Gastrocnemius medialis (tissue), 4 donors: ENCODE data around the gene RARRES2. TPM values are rescaled to one million over a fixed set of nuclear protein-coding genes. Genes with fewer than 3 reads are reported as not detected.
"Not testable (repeated sequence)": the region's sequence is repeated elsewhere in the genome, so short reads cannot be mapped to it uniquely, and the experiment has no call there.

ENCODE experiments used
- ATAC-seq, 2 donors: fragments of 150-250 bp; one replicate each; pipeline ENCODE4 v1.9.1; 2016
- DNase-seq, 2 donors: peaks; one replicate each; pipeline ENCODE4 v3.0.0-alpha.2; 2019
- H3K27ac ChIP-seq, 4 donors: fragments of 200-600 bp; sonication (generic); 1 replicate in 1 of 4; 2 replicates in 3 of 4; pipeline ENCODE4 v1.5.1; 2016 to 2018; ENCODE audit warnings: mild to moderate bottlenecking in 2 of 4, moderate library complexity in 1 of 4
- H3K27me3 ChIP-seq, 3 donors: fragments of 200-600 bp; sonication (generic) in 2 of 3; 1 replicate in 1 of 3; 2 replicates in 2 of 3; pipeline versions ENCODE4 v1.5.1 to v1.6.0; 2016 to 2019; ENCODE audit warnings: mild to moderate bottlenecking in 1 of 3, moderate library complexity in 1 of 3
- H3K36me3 ChIP-seq, 2 donors: fragments of 200-600 bp; sonication (generic) in 1 of 2; one replicate each; pipeline ENCODE4 v1.5.1; 2017 to 2018
- H3K4me1 ChIP-seq, 2 donors: fragments of 200-600 bp; sonication (generic) in 1 of 2; one replicate each; pipeline ENCODE4 v1.5.1; 2016 to 2017; ENCODE audit warnings: mild to moderate bottlenecking in 2 of 2
- H3K4me3 ChIP-seq, 4 donors: fragments of 200-600 bp; sonication (generic) in 3 of 4; 1 replicate in 1 of 4; 2 replicates in 3 of 4; pipeline ENCODE4 v1.5.1; 2016 to 2019; ENCODE audit warnings: mild to moderate bottlenecking in 2 of 4
- H3K9me3 ChIP-seq, 3 donors: fragments of 200-600 bp; sonication (generic) in 2 of 3; 1 replicate in 1 of 3; 2 replicates in 2 of 3; pipeline ENCODE4 v1.5.1; 2016 to 2019
- CTCF ChIP-seq, 5 experiments: fragments of 450-650 bp in 3 of 5; fragments of 200-600 bp in 2 of 5; sonication (generic) in 2 of 5; IDR thresholded peaks in 4 of 5; conservative IDR thresholded peaks in 1 of 5; 1 replicate in 4 of 5; 2 replicates in 1 of 5; pipeline ENCODE4 v1.5.1; 2016 to 2019; ENCODE audit warnings: antibody characterized with exemption in 5 of 5, mild to moderate bottlenecking in 3 of 5, moderate library complexity in 3 of 5
- POLR2A ChIP-seq, 2 donors: fragments of 450-650 bp; IDR thresholded peaks; one replicate each; pipeline ENCODE4 v1.6.1; 2017; ENCODE audit warnings: antibody characterized with exemption in 2 of 2, mild to moderate bottlenecking in 2 of 2, moderate library complexity in 2 of 2
- in situ Hi-C, 4 donors: fragments of 200-750 bp; cut with MboI; loops; one replicate each; pipeline versions ENCODE4 v1.15.0 to v1.8.0; 2017; ENCODE audit warnings: low sequenced_read_pairs in 4 of 4
- intact Hi-C: fragments of 100-400 bp; cut with DNase I; formaldehyde crosslinking; loops from one replicate; pipeline ENCODE4 v1.15.1; 2023; ENCODE audit warnings: low total_unique reads
- total RNA-seq, 4 donors: library from RNA; depleted of rRNA; stranded (reverse); fragments of >200 nt; gene quantifications; one replicate each; pipeline versions ENCODE4 v1.1.0 to v1.2.3, GENCODE V29; 2016

The RARRES2 gene
- total RNA-seq, 4 donors from 2014 or later = 4.7 to 14.3 (median 6.5) TPM

GRCh38 chr7:150307904-150308303, 33.5 kb downstream of the RARRES2 start:
- intact Hi-C loops = no loop called here
- H3K36me3 ChIP-seq = no peaks in the 10 kb centered on the region
- H3K27me3 ChIP-seq = no peaks in the 10 kb centered on the region
- DNase-seq = no peak
- no peak for ATAC-seq
- no peaks in the 10 kb centered on the region for H3K9me3 ChIP-seq
- no peak overlapping the region for H3K4me3 ChIP-seq
- in situ Hi-C loops = no loop called here
- H3K4me1 ChIP-seq = no peaks in the 10 kb centered on the region
- H3K27ac ChIP-seq = no peak overlapping the region
- TF ChIP-seq POLR2A (IDR thresholded peaks at IDR 0.05) = no peak
- no peak for TF ChIP-seq CTCF (IDR thresholded peaks at IDR 0.05 in 4 of 5, conservative IDR thresholded peaks at IDR 0.05 in 1 of 5)

DNA sequence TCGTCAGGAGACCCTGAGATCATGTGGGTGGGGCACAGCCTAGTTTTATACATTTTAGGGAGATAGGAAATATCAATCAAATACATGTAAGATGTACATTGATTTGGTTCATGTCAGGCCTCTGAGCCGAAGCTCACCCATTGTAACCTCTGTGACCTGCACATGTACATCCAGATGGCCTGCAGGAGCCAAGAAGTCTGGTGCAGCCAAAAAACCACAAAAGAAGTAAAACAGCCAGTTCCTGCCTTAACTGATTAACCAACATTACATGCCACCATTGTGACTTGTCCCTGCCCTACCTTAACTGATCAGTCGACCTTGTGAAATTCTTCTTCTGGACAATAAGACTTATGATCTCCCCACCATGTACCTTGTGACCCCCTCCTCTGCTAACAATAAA, 34.3 kb downstream of the RARRES2 start:
- DNase-seq (no peak), ATAC-seq (no peak)
- Histone ChIP-seq H3K4me3 (no peak overlapping the region), H3K27me3 (no peaks in the 10 kb centered on the region), H3K9me3 (no peaks in the 10 kb centered on the region), H3K36me3 (no peaks in the 10 kb centered on the region), H3K27ac (no peak overlapping the region), H3K4me1 (no peaks in the 10 kb centered on the region)
- TF ChIP-seq CTCF (IDR thresholded peaks at IDR 0.05 in 4 of 5, conservative IDR thresholded peaks at IDR 0.05 in 1 of 5) (no peak), POLR2A (IDR thresholded peaks at IDR 0.05) (no peak)
- intact Hi-C loops = no loop called here
- in situ Hi-C loops = no loop called here

- H3K36me3 ChIP-seq, intact Hi-C loops, ATAC-seq, in situ Hi-C loops, H3K27me3 ChIP-seq, H3K4me1 ChIP-seq, H3K27ac ChIP-seq, H3K4me3 ChIP-seq, H3K9me3 ChIP-seq, DNase-seq: not testable (repeated sequence)
Observed at GRCh38 chr7:150306377-150306776, 35.1 kb downstream of the RARRES2 start.

DNA sequence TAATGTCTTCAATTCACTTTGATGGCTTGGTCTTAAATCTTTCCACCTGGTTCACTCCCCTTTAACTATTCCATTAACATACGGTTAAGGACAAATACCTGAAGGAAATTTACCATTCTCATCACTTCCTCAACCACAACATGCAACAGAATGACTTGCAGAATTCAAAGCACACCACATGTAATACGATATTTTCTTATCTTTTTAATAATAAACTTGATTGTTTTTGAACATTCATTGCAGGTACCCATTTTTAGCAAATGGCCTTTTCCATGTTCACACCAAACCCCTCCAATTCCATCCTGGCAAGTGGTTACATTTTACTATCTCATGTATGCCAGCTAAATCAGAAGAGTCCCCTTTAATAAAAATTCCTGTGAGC, 35.5 kb downstream of the RARRES2 start:
- DNase-seq, in situ Hi-C loops, H3K9me3 ChIP-seq, ATAC-seq, H3K36me3 ChIP-seq, H3K27me3 ChIP-seq, intact Hi-C loops, H3K27ac ChIP-seq, H3K4me1 ChIP-seq, H3K4me3 ChIP-seq: not testable (repeated sequence)

DNA sequence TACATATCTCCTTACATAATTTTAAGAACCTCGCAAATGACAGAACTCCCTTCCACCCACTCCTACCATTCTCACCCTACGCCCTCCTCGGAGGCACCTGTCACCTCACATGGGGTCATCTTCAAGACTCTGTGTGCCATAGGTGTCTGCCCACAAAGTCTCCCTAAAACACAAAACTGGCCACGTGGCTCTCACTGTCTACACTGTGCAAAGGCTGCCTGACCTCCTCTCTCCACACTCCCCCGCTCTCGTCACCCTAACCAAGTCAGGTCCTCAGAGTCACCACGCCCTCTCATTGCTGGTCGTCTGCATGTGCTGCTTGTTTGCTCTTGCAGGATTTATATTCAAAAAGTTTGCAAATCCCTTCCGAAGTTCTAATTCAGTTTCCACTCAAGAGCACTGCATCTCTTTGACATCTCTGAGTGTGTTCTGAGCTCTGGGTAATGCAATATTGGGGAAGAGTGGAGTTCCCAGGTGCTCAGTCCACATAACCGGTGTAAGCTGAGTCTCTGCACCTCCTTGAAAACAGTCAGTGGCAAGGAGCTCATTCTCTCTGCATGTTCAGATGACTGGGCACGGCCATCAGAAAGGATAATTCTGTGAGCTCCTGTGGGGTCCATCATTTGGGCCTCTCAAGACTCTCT, 36.0 kb downstream of the RARRES2 start:
- intact Hi-C loops = not testable (repeated sequence)

GRCh38 chr7:150304499-150305258, 36.8 kb downstream of the RARRES2 start:
- ATAC-seq = peak in 1 of 2 donors; percentile 50
- H3K27ac ChIP-seq, H3K9me3 ChIP-seq, in situ Hi-C loops, intact Hi-C loops, DNase-seq, H3K4me3 ChIP-seq, H3K4me1 ChIP-seq, H3K36me3 ChIP-seq, H3K27me3 ChIP-seq: not testable (repeated sequence)

More for the DNA sequence above, 36.0 kb downstream of the RARRES2 start:
- H3K4me1 ChIP-seq, H3K9me3 ChIP-seq, in situ Hi-C loops, DNase-seq, H3K4me3 ChIP-seq, H3K27me3 ChIP-seq, H3K27ac ChIP-seq, H3K36me3 ChIP-seq, ATAC-seq: not testable (repeated sequence)

DNA sequence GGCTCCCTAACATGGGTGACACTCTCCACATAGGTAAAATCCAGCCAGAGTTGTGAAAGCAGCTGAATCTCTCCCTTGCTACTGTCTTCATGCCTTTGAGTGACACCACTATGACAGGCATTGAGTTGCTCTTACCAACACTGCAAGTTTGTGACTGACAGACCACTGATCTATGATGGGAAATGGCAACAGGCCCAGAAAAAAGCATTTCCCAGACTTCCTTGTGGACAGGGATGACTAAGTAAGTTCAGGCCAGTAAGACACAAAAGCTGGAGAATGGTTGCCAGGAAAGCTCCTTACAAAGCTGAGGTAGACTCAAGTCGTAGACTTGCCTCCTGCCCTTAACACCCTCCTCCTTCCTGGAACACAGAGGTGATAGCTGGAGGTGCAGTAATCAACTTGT, 38.5 kb downstream of the RARRES2 start:
- in situ Hi-C loops, DNase-seq, H3K9me3 ChIP-seq, H3K4me1 ChIP-seq, H3K27me3 ChIP-seq, intact Hi-C loops, H3K36me3 ChIP-seq, H3K27ac ChIP-seq, H3K4me3 ChIP-seq: not testable (repeated sequence)
- peak in 1 of 2 donors; percentile 88 for ATAC-seq

DNA sequence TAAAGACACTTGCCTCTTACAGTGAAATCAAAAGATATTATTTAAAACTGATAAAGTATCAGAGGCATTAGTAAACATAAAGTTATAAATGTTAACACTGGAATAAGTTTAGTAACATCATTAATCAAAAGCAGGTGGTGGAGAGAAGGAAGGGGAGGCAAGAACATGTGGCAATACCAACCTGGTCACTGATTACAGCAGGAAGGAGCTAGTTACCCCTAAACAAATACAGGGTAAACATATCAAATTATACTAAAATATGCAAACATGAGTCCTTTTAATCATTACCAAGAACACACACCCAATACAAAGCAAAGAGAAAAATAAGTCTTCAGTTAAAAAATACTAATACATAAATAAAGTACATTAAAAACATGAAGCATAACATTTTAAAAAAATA, 43.5 kb downstream of the RARRES2 start:
- H3K27ac ChIP-seq, intact Hi-C loops, DNase-seq, H3K27me3 ChIP-seq, ATAC-seq, H3K4me3 ChIP-seq, H3K4me1 ChIP-seq, H3K36me3 ChIP-seq, H3K9me3 ChIP-seq: not testable (repeated sequence)
- in situ Hi-C loops = loop anchor here in 2 of 4 donors (25.0 kb wide), 1 partner anchor 114 kb away; a partner anchor contains a TSS

GRCh38 chr7:150296802-150297201, 44.6 kb downstream of the RARRES2 start:
- ATAC-seq, H3K4me3 ChIP-seq, H3K27me3 ChIP-seq, H3K27ac ChIP-seq, H3K9me3 ChIP-seq, intact Hi-C loops, DNase-seq, H3K4me1 ChIP-seq, H3K36me3 ChIP-seq: not testable (repeated sequence)
- in situ Hi-C loops = loop anchor here in 2 of 4 donors (25.0 kb wide), 1 partner anchor 115 kb away; a partner anchor contains a TSS

DNA sequence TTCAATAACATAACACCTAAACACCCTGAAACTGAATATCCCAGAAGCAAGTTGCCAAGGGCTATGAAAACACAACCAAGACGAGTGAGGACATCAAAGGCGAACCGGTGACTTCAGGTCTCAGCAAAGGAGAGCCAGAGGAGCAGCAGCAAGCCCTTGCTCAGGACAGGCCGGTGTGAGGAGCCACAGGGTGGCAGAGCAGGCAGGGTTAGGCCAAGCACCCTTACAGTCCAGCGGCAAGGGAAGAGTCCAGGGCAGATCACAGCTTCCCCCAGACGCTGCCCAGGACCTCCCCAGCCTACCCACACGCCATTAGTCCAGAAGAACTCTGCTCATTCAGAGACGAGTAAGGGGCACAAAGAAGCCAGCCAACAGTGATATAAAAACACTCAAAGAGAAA, 45.8 kb downstream of the RARRES2 start:
- peak in 1 of 2 donors; percentile 39 for ATAC-seq
- H3K36me3 ChIP-seq, H3K27ac ChIP-seq, H3K27me3 ChIP-seq, H3K4me3 ChIP-seq, intact Hi-C loops, H3K9me3 ChIP-seq, DNase-seq, H3K4me1 ChIP-seq: not testable (repeated sequence)
- in situ Hi-C loops = loop anchor here in 2 of 4 donors (25.0 kb wide), 1 partner anchor 117 kb away; a partner anchor contains a TSS
